Dermis microvascular lymphatic vessel endothelial cell (primary cell): ENCODE data around the gene POU6F1. TPM values are rescaled to one million over a fixed set of nuclear protein-coding genes. Genes with fewer than 3 reads are reported as not detected.
A peak's percentile ranks its signal among the peaks of the same experiment; 100 is the strongest.

ENCODE experiments used
- DNase-seq, 2 donors: peaks; one replicate each; pipeline versions ENCODE4 v3.0.0 to v3.0.0-alpha.2; 2010; ENCODE audit warnings: low read depth in 2 of 2
- total RNA-seq: library from RNA; depleted of rRNA; stranded (reverse); fragments of >200 nt; gene quantifications from 2 replicates; pipeline ENCODE4 v1.2.1, GENCODE V29; 2014

POU6F1 gene
- total RNA-seq, 1 donor from 2014 or later: 1.3 TPM

- no peak for DNase-seq
Observed at GRCh38 chr12:51197736-51198567, 19.9 kb downstream of the POU6F1 start.

- DNase-seq: no peak
Observed at GRCh38 chr12:51196547-51196946, 21.3 kb downstream of the POU6F1 start.

GRCh38 chr12:51195841-51196240 lies 22.0 kb downstream of the POU6F1 start:
- no peak for DNase-seq

- no peak for DNase-seq
Observed at GRCh38 chr12:51192284-51192671, 25.6 kb downstream of the POU6F1 start.

GRCh38 chr12:51191516-51192283 lies 26.2 kb downstream of the POU6F1 start:
- no peak for DNase-seq

- no peak for DNase-seq
Observed at GRCh38 chr12:51190820-51191219, 27.0 kb downstream of the POU6F1 start.

- no peak for DNase-seq
Observed at GRCh38 chr12:51189790-51190355, 28.0 kb downstream of the POU6F1 start.

- DNase-seq: no peak
Observed at GRCh38 chr12:51188359-51189051, 29.4 kb downstream of the POU6F1 start.

- peak in 1 of 2 donors; percentile 17 for DNase-seq
Observed at GRCh38 chr12:51187370-51187987, 30.4 kb downstream of the POU6F1 start.

GRCh38 chr12:51186465-51187085 lies 31.3 kb downstream of the POU6F1 start:
- DNase-seq: peak; percentile 29 to 30

GRCh38 chr12:51185171-51185717 lies 32.6 kb downstream of the POU6F1 start:
- DNase-seq: no peak

- DNase-seq: peak in 1 of 2 donors; percentile 28
Observed at GRCh38 chr12:51183816-51184215, 34.0 kb downstream of the POU6F1 start.

GRCh38 chr12:51183349-51183748 lies 34.5 kb downstream of the POU6F1 start:
- no peak for DNase-seq

GRCh38 chr12:51181558-51181957 lies 36.3 kb downstream of the POU6F1 start:
- DNase-seq: no peak

- DNase-seq: no peak
Observed at GRCh38 chr12:51177897-51178296, 40.0 kb downstream of the POU6F1 start.

- no peak for DNase-seq
Observed at GRCh38 chr12:51174501-51174900, 43.4 kb downstream of the POU6F1 start.

- DNase-seq: peak; percentile 95 to 98
Observed at GRCh38 chr12:51172515-51173431, 45.1 kb downstream of the POU6F1 start, which contains the start of gene TFCP2. TSS of gene TFCP2 (minus strand) at chr12:51173135. CDS start at chr12:51172422, 713 bp downstream.

GRCh38 chr12:51171884-51172514 lies 45.9 kb downstream of the POU6F1 start:
- peak in 1 of 2 donors; percentile 42 for DNase-seq

- no peak for DNase-seq
Observed at GRCh38 chr12:51163795-51164194, 54.1 kb downstream of the POU6F1 start.
